Activated T-cell treated with anti-CD3 and anti-CD28 coated beads for 1 hour (primary cell): Measurements from ENCODE around the gene SERPINA1.

Source experiments
- DNase-seq: peaks from one replicate; pipeline ENCODE4 v3.0.0-alpha.2; 2020; ENCODE audit warnings: low read depth

Gene SERPINA1

DNA sequence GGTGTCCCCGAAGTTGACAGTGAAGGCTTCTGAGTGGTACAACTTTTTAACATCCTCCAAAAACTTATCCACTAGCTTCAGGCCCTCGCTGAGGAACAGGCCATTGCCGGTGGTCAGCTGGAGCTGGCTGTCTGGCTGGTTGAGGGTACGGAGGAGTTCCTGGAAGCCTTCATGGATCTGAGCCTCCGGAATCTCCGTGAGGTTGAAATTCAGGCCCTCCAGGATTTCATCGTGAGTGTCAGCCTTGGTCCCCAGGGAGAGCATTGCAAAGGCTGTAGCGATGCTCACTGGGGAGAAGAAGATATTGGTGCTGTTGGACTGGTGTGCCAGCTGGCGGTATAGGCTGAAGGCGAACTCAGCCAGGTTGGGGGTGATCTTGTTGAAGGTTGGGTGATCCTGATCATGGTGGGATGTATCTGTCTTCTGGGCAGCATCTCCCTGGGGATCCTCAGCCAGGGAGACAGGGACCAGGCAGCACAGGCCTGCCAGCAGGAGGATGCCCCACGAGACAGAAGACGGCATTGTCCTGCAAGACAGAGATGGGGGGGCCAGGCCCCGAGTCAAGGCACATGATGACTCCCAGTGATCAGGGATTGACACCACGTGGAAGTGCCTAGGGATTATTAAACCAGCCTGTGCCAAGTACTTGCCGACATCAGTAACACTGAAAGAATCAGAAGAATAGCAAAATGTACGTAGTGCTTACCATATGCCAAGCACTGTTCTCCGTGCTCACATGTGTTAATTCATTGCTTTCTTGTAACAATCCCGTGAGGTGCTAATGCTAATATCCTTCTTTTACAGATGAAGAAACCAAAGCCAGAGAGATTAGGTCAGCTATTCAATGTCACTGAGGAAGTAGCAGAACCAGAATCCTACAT, 5.4 kb downstream of the SERPINA1 start:
- no peak for DNase-seq

DNA sequence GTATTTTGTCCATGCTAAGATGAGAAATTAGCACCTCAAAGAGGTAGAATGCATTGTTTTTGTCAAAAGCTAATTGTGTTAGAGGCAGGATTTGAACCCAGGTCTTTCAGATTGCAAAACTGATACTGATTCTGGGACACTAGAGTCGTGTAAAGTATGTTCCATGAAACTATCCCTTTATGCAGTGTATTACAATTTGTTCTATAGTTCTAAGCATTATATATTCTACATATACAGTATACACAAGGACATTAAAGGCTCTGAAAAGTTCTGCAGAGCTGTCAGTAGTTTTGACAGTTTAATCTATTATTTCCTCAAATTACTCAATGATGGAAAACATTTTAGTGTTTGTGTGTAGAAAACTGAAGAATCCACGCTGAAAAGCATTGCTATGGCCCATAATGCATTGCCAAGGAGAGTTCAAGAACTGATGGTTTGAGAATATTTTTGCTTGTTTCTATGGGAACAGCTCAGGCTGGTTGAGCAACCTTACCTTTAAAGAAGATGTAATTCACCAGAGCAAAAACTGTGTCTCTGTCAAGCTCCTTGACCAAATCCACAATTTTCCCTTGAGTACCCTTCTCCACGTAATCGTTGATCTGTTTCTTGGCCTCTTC, 6.2 kb downstream of the SERPINA1 start:
- DNase-seq, result no peak

DNA sequence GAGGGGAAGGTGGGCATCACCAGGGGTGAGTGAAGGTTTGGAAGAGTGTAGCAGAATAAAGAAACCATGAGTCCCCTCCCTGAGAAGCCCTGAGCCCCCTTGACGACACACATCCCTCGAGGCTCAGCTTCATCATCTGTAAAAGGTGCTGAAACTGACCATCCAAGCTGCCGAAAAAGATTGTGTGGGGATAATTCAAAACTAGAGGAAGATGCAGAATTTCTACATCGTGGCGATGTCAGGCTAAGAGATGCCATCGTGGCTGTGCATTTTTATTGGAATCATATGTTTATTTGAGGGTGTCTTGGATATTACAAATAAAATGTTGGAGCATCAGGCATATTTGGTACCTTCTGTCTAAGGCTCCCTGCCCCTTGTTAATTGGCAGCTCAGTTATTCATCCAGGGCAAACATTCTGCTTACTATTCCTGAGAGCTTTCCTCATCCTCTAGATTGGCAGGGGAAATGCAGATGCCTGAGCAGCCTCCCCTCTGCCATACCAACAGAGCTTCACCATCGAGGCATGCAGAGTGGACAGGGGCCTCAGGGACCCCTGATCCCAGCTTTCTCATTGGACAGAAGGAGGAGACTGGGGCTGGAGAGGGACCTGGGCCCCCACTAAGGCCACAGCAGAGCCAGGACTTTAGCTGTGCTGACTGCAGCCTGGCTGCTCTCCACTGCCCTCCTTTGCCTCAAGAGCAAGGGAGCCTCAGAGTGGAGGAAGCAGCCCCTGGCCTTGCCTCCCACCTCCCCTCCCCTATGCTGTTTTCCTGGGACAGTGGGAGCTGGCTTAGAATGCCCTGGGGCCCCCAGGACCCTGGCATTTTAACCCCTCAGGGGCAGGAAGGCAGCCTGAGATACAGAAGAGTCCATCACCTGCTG, 7.0 kb downstream of the SERPINA1 start:
- no peak for DNase-seq

DNA sequence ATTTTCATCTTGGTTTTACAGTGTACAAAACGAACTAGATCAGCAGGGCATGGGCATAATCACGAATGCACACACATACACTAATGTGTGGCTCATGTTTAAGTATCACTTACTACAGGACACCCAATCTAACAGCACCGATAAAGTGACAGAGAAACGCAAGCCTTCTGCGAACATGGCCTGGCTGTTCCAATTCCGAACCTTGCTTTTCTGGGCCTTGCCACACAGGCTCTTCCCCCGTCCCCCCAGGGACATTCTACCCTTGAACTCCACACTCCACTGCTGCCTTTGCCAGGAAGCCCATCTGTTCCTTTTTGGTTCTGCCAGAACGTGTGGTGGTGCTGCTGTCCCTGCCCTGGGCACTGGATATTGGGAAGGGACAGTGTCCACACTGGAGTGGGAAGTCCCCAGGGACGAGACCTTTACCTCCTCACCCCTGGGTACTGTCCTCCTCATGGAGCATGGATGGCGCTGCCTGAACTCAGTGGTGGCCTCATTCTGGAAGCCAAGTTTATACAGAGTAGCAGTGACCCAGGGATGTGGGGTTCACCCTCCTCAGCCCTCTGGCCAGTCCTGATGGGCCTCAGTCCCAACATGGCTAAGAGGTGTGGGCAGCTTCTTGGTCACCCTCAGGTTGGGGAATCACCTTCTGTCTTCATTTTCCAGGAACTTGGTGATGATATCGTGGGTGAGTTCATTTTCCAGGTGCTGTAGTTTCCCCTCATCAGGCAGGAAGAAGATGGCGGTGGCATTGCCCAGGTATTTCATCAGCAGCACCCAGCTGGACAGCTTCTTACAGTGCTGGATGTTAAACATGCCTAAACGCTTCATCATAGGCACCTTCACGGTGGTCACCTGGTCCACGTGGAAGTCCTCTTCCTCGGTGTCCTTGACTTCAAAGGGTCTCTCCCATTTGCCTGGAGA, 7.9 kb downstream of the SERPINA1 start:
- DNase-seq, result no peak

DNA sequence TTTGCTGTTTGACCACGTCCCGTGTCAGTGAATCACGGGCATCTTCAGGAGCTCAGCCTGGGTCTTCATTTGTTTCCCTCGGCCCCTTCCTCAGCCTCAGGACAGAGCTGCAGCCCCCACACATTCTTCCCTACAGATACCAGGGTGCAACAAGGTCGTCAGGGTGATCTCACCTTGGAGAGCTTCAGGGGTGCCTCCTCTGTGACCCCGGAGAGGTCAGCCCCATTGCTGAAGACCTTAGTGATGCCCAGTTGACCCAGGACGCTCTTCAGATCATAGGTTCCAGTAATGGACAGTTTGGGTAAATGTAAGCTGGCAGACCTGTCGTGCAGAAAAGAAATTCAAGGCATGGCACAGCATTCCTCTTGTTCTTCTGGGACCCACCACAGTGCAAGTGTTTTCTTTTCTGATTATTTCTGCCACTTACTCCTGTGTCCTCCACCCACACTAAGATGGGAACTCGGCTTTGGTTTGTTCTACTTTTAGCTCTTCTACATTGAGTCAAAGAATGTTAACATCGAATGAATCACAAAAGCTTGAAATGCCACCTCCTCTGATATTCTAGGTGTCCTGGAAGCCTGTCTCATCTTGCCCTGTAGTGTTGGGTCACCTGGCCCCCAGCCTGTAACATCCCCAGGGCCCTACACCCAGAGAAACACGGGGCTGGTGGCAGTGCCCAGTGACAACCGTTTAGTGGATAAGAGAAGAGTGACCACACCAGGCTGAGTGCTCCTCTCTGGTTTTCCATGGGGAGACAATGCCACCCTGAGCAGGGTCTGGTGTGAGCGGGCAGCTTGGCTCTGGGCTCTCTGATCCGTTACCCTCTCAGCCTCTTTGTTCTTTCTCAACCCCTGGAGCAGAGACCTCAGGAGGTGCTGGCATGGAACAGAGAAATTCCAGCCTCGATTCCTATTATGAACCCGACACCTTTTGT, 8.8 kb downstream of the SERPINA1 start:
- DNase-seq, result no peak

DNA sequence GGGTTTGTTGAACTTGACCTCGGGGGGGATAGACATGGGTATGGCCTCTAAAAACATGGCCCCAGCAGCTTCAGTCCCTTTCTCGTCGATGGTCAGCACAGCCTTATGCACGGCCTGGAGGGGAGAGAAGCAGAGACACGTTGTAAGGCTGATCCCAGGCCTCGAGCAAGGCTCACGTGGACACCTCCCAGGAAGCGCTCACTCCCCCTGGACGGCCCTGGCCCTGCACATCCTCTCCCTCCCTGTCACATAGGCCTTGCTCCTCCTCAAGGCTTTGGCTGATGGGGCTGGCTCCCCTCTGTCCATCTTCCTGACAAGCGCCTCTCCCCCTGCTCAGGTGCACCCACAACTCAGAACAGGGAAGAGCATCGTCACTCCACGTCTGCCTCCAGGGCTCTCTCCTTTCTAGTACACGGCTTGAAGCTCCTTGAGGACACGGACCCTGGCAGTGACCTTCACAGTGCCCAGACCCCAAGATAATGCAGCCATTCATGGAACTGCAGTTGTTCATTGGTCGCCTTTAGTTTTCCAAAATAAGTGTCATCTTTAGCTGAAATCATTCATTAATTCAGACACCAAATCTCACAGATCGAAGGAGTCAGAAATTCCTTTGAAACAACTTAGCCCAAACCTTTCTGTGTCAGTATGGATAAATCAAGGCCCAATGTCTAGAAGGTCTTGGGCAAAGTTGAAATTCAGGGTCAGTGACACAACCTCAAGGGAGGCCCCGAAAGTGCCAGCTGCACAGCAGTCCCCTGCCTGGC, 9.7 kb downstream of the SERPINA1 start:
- no peak for DNase-seq

DNA sequence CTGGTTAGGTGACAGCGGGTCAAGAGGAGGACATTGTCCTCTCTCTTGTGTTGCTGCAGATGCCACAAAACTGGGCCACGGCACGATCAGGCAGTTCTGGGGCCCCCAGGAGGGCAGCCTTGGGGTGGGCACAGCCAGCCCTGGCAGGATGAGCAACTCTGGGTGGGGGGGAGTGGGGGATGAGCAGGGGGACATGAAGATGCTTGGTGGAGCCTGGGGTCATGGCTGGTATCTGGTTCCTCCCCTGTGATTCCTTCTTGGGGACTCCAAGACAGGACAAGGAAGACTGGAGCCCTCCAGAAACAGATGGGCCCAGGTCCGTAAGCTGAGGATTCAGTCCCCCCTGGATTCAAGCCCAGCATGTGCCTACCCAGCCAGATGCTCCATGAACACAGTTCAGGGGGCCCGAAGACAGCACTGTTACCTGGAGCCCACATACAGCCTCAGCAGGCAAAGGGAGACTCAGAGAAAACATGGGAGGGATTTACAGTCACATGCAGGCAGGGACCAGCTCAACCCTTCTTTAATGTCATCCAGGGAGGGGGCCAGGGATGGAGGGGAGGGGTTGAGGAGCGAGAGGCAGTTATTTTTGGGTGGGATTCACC, 10.4 kb downstream of the SERPINA1 start:
- no peak for DNase-seq

DNA sequence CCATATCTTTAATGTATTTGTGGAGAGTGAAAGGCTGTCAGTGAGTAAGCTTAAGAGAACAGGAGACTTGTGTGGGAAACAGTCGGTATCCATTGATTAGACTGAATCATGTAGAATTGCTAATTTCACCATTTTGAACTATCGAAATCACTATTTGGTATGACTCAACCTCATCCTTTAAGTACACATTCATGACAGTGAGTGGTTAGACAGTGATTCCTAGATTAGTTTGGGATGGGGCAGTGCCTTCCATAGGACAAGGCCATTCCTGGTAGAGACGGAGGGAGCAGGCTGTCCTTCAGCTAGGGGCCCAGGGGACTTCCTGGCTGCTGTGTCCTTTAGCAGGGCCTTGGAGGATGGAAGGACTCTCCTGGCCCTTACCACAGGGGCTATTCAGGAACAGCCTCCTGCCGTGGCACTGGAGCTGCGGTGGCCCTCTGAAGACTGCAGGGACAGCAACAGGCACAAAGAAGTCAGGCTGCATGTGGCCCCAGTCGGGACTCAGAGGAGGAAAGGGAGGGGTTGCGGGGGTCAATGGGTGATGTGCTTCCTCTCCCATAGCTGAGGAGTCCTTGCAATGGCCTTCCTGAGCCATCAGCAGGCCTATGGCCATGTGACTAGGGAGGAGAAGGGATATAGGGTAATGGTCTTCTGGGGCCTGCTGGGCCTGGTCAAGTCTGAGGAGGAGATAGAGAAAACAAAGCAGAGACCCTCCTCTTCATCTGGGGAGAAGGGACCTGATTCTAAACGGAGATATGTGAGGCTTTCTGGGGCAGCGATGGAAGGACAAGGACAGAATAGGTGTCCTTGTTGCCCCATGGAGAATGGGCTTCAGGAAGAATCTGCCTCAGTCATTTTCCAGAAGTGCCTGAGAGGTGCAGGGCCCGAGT, 11.2 kb downstream of the SERPINA1 start:
- DNase-seq, result no peak

DNA sequence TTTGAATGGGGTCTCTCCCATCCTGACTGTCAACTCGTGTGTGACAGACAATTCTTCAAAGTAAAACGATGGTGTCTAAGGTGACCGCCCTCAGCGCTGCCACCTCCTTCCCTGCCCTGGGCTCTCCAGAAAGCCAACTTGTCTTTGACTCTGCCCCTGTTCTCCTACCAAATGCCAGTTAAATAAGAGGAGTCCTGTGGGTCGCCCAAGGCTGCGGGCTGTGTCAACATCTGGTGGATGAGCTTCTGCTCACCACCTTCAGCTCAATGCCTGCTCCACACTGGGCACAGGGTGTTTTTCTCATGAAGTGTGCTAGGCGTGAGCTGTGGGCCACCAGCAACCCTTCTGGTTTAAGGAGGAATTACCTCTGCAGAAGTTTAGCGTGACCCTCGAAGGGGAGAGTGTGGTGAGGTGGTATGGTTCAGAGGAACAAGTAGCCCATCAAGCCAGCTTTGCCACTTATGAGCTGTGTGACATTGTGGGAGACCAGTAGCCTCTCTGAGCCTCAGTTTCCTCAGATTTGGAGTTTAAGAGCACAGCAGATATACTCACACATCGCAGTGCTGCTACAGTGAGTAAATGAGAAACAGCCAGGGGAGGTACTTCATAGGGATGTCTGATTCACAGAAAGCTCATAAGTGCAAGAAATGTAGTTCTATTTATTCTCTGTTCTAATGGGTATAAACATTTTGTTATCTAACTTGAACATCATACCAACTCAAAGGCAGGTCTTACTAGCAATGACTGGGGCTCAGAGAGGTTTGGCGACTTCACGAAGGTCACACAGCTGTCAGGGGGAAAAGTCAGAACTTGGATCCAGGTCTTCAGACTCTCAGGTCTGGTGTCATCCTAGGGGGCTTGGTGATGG, 12.1 kb downstream of the SERPINA1 start:
- no peak for DNase-seq

DNA sequence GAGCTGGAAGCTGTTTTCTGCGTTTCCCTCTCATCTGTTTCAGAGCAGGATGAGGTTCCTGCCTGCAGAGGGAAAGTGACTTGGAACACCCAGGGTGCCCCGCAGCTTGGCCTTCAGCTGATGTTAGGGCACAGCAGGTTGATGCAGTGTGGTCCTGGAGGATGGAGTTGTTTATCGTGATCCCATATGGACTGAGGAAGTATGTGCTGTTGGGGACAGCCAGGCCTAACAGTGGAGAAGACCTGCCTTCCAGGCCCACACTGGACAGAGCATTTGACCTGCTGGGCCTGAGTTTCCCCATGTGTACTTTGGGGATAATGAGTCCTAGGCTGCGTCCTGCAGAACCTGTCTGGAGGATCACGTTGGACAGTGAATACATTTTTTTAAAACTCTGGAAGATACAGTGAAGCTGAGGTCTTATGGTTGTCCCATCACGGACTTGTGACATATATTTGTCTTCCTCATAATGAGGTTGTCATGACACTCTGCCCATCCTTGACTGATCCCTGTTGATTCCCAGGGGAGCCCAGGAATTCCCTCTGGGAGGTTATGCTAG, 12.8 kb downstream of the SERPINA1 start:
- DNase-seq, result no peak

DNA sequence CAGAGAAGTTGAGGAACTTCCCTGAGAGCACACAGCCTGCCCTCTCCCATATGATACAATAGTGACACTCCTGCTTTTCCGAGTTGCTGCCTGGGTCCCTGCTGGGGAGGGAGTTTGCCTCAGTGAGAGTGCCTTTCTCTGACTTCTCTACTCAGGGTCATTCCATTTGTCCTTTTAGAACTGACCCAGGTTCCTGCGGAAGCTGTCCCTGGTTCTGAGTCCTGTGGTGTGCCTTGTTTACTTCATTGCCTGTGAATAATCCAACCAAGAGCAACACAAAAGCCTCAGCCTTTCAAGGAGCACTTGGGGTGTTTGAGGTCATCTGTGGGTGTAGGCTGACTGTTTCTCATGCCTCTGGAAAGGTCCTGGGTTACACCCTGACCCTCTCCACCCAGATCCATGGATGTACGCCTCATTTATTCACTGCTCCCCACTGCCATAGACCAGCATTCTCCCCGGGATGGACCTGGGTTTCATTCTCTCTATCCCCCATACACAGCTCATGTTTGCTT, 13.6 kb downstream of the SERPINA1 start:
- no peak for DNase-seq

DNA sequence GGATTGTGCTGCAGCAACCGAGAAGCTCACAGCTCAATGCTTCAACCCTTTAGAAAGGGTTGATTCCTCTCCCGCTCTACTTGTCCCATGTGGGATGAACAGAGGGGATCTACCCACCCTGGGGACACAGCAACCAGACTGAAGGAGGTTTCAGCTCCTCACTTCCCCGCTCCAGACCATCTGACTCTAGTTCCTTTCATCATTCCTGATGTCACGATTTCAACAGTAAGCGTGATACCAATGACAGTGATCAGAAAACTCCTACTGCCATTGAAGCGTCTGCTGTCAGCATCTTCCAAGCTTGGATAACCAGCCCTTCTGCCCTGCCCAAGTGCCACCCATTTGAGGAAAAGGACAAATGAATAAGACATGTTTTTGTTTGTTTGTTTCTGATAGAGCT, 14.3 kb downstream of the SERPINA1 start:
- no peak for DNase-seq

DNA sequence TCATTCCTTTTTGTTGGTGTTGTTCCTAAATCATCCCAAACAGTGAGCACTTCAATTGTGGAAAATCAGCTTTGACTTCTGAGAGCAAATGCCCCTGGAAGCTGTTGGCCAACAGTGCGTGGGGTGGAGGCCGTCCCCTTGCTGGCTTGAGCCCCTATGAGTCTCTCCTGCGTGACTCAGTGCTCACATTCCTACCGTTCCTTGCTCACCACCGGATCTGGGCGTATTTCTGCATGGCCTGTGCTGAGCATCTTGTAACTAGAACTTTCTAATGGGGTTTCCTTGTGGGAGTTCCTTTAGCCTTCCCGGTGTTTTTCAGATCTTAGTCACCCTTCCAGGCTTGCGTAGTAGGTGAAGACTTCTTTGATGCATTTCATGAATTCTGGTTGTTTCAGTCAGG, 14.7 kb downstream of the SERPINA1 start:
- DNase-seq, result no peak

DNA sequence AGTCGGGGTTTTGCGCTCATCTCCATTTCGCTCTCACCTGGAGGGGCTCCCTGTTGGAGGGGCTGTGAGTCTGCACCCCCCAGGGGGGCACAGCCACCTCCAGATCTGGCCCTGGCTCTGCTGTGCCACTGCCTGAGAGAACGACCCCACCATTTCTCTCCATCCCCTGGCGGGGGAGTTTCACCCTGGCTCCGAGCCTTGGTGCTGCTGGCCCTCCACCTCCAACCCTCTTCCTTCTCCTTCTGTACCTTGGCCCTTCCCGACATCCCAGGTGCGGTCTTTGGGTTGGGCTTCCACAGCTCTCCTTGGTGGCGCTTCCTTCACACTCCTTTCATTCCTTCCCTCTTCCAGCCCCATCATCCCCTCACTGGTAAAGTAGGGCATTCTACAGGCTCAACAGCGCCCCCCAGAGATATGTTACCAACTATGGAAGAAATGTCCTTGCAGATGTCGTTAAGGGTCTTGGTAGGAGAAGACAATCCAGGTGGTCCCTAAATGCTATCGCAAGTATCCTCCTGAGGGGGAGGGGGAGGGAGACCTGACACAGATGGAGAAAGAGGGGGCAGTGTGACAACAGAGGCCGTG, 16.3 kb downstream of the SERPINA1 start:
- no peak for DNase-seq

DNA sequence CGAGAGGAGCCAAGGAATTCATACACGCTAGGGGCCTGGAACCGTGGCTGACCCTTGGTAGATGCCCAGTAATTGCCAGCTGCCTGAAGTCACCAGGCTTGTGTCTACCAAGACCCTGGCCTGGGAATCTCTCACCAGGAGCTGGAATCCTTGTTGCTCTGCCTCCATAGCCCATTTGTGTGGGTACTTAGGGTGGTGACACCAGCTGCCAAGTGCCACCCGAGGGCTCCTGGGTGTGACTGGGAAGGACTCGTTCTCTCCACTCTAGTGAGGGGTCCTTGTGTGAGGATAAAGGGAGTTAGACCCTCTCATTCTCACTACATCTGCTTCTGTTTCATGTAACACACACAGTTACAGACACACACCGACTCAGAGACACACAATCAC, 17.9 kb downstream of the SERPINA1 start:
- no peak for DNase-seq
